GM19452 (cell line): ENCODE results near the gene ARID1A.

Experiments
- ATAC-seq: cut with Tn5 transposase; IDR thresholded peaks from one replicate; pipeline ENCODE4 v1.9.1; 2021; ENCODE audit not compliant: unreplicated experiment

The ARID1A gene

GRCh38 chr1:26727476-26727875 is 31.7 kb downstream of the ARID1A start:
- ATAC-seq = no peak

GRCh38 chr1:26728645-26729044 is 32.8 kb downstream of the ARID1A start:
- no peak for ATAC-seq

- no peak for ATAC-seq
Observed at GRCh38 chr1:26729633-26730032, 33.8 kb downstream of the ARID1A start.

GRCh38 chr1:26730695-26731094 is 34.9 kb downstream of the ARID1A start:
- ATAC-seq = no peak

- ATAC-seq = no peak
Observed at GRCh38 chr1:26731233-26731902, 35.6 kb downstream of the ARID1A start.

GRCh38 chr1:26733392-26733791 is 37.6 kb downstream of the ARID1A start:
- no peak for ATAC-seq

- ATAC-seq = no peak
Observed at GRCh38 chr1:26733982-26734381, 38.2 kb downstream of the ARID1A start.

GRCh38 chr1:26734501-26735058 is 38.8 kb downstream of the ARID1A start:
- no peak for ATAC-seq

- no peak for ATAC-seq
Observed at GRCh38 chr1:26739329-26739914, 43.6 kb downstream of the ARID1A start.

GRCh38 chr1:26740023-26740634 is 44.3 kb downstream of the ARID1A start:
- no peak for ATAC-seq

- ATAC-seq = no peak
Observed at GRCh38 chr1:26740952-26741351, 45.1 kb downstream of the ARID1A start.

- no peak for ATAC-seq
Observed at GRCh38 chr1:26743426-26744059, 47.7 kb downstream of the ARID1A start.

GRCh38 chr1:26744075-26744959 is 48.5 kb downstream of the ARID1A start:
- peak; percentile 93 for ATAC-seq

- no peak for ATAC-seq
Observed at GRCh38 chr1:26745191-26745590, 49.4 kb downstream of the ARID1A start.

GRCh38 chr1:26747048-26747447 is 51.2 kb downstream of the ARID1A start:
- no peak for ATAC-seq

- no peak for ATAC-seq
Observed at GRCh38 chr1:26748351-26748750, 52.5 kb downstream of the ARID1A start.

- no peak for ATAC-seq
Observed at GRCh38 chr1:26749458-26749857, 53.6 kb downstream of the ARID1A start.

GRCh38 chr1:26750428-26750827 is 54.6 kb downstream of the ARID1A start:
- no peak for ATAC-seq

- ATAC-seq = no peak
Observed at GRCh38 chr1:26752519-26752918, 56.7 kb downstream of the ARID1A start.

- ATAC-seq = no peak
Observed at GRCh38 chr1:26754086-26754874, 58.5 kb downstream of the ARID1A start.
